Esophagus (tissue), 2 donors: ENCODE measurements around the gene PLVAP. TPM values are rescaled to one million over a fixed set of nuclear protein-coding genes. Genes with fewer than 3 reads are reported as not detected.
"Not testable (repeated sequence)": the region's sequence is repeated elsewhere in the genome, so short reads cannot be mapped to it uniquely, and the experiment has no call there.

Experiments
- H3K27ac ChIP-seq, 2 donors: one replicate each; pipeline ENCODE4 v1.5.1; 2013; ENCODE audit warnings: low read depth in 2 of 2, mild to moderate bottlenecking in 2 of 2, inconsistent platforms in 1 of 2, low read length in 1 of 2, moderate library complexity in 1 of 2
- H3K27me3 ChIP-seq, 2 donors: one replicate each; pipeline ENCODE4 v1.6.1; 2013; ENCODE audit warnings: low read length in 2 of 2, control low read depth in 1 of 2, mild to moderate bottlenecking in 1 of 2; ENCODE audit not compliant: insufficient read depth in 2 of 2, control insufficient read depth in 1 of 2
- H3K36me3 ChIP-seq, 2 donors: one replicate each; pipeline ENCODE4 v1.6.1; 2013; ENCODE audit warnings: low read length in 1 of 2; ENCODE audit not compliant: control insufficient read depth in 2 of 2, insufficient read depth in 2 of 2
- H3K4me1 ChIP-seq, 2 donors: one replicate each; pipeline ENCODE4 v1.6.1; 2013; ENCODE audit warnings: low read length in 1 of 2; ENCODE audit not compliant: control insufficient read depth in 2 of 2, insufficient read depth in 2 of 2
- H3K4me3 ChIP-seq, 2 donors: one replicate each; pipeline ENCODE4 v1.5.1; 2013; ENCODE audit warnings: low read length in 2 of 2, mild to moderate bottlenecking in 2 of 2, low read depth in 1 of 2, moderate library complexity in 1 of 2
- H3K9me3 ChIP-seq, 2 donors: one replicate each; pipeline ENCODE4 v1.6.1; 2013; ENCODE audit warnings: mild to moderate bottlenecking in 2 of 2, low read depth in 1 of 2, low read length in 1 of 2, moderate library complexity in 1 of 2; ENCODE audit not compliant: control insufficient read depth in 2 of 2, insufficient read depth in 1 of 2
- WGBS, 2 donors: extraction: QIAGEN DNeasy Blood & Tissue Kit; methylation state at CpG; one replicate each; pipeline ENCODE4 v1.1.7; 2013; 5-methylcytosine and 5-hydroxymethylcytosine counted together
- polyA plus RNA-seq, 2 donors: library from polyadenylated mRNA; stranded (reverse); fragments of 200-250 nt; gene quantifications; one replicate each; pipeline ENCODE4 v1.2.3, GENCODE V29; 2013
- donor health status: healthy with polysubstance abuse.
- donor health status: Bipolar disorder and iron deficiency.

The PLVAP gene
- polyA plus RNA-seq, 2 donors: 29.5 to 30.7 TPM

DNA sequence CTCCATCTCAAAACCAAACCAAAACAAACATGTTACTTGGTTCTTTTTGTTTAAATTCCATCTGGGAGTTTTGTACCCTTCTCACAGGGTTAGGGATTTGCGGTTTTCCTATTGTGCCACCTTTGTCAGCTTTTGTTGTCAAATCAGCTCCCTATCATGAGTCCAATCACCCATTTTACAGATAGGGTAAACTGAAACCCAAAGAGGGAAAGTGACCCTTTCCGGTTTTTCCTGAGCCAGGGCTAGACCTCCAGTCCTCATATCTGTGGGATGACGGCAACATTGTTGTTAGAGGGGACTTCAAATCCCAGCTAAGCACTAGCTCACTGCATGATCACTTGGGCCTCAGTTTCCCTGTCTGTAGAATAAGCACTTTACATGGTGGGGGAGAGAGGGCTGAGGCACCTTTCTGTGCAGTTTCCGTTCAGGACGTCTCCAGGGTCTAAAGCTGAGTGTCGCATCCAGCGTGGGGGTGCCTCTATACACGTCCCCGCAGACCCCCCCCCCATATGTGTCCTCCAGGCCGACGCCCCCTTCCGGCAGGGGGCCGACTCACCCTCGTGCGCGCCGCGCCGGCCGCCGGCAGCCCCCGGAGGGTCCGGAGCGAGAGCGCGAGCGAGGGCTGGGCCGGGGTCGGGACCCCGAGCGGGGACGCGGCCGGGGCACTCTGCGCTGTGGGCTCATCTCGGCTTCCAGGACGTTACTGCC lies 13.0 kb upstream of the PLVAP start:
- WGBS, 2 donors: 9 to 17% methylated on average over 20 to 37 of the region's 37 CpGs
- Histone ChIP-seq H3K4me1 (peaks cover 3 to 8% of the 10 kb centered on the region in 2 donors), H3K36me3 (no peaks in the 10 kb centered on the region), H3K27ac (no peak overlapping the region), H3K9me3 (no peaks in the 10 kb centered on the region), H3K4me3 (peak overlapping the region; percentile 37 to 40), H3K27me3 (peaks cover 0 to 3% of the 10 kb centered on the region in 2 donors)

DNA sequence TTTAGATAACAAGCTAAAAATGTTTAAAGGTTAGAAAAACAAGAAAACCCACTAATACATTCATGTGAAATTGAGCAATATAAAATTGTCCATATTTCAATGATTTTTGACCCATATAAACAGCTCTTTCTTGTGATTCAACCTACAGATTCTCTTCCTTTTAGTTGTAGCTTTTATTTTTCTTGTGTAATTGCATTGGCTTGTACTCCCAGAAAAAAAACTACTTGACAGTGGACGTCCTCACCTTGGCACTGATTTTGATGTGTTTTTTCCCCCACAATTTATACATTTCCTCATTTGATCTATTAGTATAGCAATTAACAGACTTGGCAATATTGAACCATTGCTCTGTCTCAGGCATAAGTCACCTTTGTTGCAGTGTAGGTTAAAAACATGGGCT lies 12.1 kb upstream of the PLVAP start:
- H3K4me1 ChIP-seq: peaks cover 3 to 5% of the 10 kb centered on the region in 2 donors
- peaks cover 0 to 3% of the 10 kb centered on the region in 2 donors for H3K27me3 ChIP-seq
- no peak overlapping the region for H3K4me3 ChIP-seq
- H3K9me3 ChIP-seq: no peaks in the 10 kb centered on the region
- H3K27ac ChIP-seq: no peak overlapping the region
- H3K36me3 ChIP-seq: no peaks in the 10 kb centered on the region
- WGBS, 2 donors: 43 to 53% methylated on average over 1 of the region's 1 CpG

- no peak overlapping the region for H3K27ac ChIP-seq
- no peaks in the 10 kb centered on the region for H3K36me3 ChIP-seq
- H3K4me1 ChIP-seq: peaks cover 3 to 5% of the 10 kb centered on the region in 2 donors
- H3K4me3 ChIP-seq: no peak overlapping the region
- 33 to 36% methylated on average over 20 of the region's 20 CpGs for WGBS, 2 donors
- no peaks in the 10 kb centered on the region for H3K27me3 ChIP-seq
- no peaks in the 10 kb centered on the region for H3K9me3 ChIP-seq
Measured at GRCh38 chr19:17385878-17386611, 8.9 kb upstream of the PLVAP start.

- Histone ChIP-seq H3K4me3 (no peak overlapping the region), H3K4me1 (no peaks in the 10 kb centered on the region), H3K27ac (no peak overlapping the region), H3K9me3 (no peaks in the 10 kb centered on the region), H3K36me3 (no peaks in the 10 kb centered on the region), H3K27me3 (no peaks in the 10 kb centered on the region)
- WGBS, 2 donors: 96 to 97% methylated on average over 5 of the region's 5 CpGs
Measured at GRCh38 chr19:17380426-17381138, 3.4 kb upstream of the PLVAP start.

GRCh38 chr19:17379221-17379631 lies 2.1 kb upstream of the PLVAP start:
- Histone ChIP-seq H3K36me3 (no peaks in the 10 kb centered on the region), H3K4me1 (no peaks in the 10 kb centered on the region), H3K27ac (no peak overlapping the region), H3K9me3 (no peaks in the 10 kb centered on the region), H3K4me3 (no peak overlapping the region), H3K27me3 (no peaks in the 10 kb centered on the region)
- WGBS, 2 donors: 44 to 46% methylated on average over 14 of the region's 14 CpGs

DNA sequence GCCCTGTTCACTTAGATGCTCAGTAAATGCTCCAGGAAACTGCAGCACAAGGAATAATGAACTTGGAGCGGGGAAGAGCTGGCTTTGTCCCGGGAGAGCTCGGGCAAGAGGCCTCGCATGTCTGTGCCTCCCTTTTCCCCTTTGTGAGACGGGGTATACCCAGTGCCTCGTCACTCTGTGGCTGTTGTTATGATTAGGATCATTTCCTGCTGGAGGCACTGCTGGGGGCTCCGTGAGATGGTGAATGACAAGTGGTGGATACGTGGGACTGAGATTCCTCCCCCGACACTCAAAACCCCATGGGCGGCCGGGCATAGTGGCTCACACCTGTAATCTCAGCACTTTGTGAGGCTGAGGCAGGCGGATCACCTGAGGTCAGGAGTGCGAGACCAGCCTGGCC lies 1.1 kb upstream of the PLVAP start:
- Histone ChIP-seq H3K36me3 (no peaks in the 10 kb centered on the region), H3K4me3 (no peak overlapping the region), H3K9me3 (no peaks in the 10 kb centered on the region), H3K27me3 (no peaks in the 10 kb centered on the region), H3K4me1 (no peaks in the 10 kb centered on the region), H3K27ac (no peak overlapping the region)
- 62 to 71% methylated on average over 13 of the region's 13 CpGs for WGBS, 2 donors

DNA sequence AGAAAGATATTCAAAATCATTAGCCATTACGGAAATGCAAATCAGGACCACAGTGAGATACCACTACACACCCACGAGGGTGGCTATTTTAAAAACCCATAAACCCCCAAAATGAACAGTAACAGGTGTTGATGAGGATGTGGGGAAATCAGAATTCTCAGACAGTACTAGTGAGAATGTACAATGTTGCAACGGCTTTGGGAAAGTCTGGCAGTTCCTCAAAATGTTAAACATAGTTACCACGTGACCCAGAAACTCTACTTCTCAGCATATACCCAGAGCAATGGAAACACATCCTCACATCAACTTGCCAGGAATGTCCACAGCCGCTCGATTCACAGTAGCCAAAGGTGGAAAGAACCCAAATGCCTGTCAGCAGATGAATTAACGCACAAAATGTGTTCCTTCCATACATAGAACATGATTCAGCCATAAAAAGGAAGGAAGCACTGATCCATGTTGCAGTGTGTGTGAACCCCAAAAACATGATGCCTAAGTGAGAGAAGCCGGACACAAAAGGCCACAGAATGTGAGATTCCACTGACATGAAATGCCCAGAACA lies 7.0 kb downstream of the PLVAP start:
- H3K36me3 ChIP-seq: no peaks in the 10 kb centered on the region
- WGBS, 2 donors: 25 to 28% methylated on average over 8 of the region's 8 CpGs
- no peaks in the 10 kb centered on the region for H3K4me1 ChIP-seq
- no peak overlapping the region for H3K27ac ChIP-seq
- no peaks in the 10 kb centered on the region for H3K9me3 ChIP-seq
- H3K4me3 ChIP-seq: no peak overlapping the region
- H3K27me3 ChIP-seq: no peaks in the 10 kb centered on the region

DNA sequence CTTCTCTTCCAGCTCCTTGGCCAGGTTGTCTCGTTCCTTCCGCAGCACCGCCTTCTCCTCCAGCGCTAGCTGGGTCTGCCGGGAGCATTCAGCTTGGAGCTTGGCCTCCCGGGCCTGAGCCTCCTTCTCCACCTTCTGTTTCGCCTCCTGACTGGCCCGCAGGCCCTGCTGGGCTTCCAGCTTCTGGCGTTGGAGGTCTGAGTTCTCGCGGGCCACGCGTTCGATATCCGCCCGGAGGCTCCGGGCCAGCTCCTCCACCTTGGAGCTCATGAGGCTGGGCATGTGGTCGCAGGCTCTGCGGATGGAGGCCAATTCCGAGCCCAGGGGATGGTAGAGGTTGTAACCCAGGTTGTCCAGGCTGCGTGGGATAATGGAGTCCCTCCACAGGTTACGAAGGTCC lies 11.8 kb downstream of the PLVAP start:
- no peaks in the 10 kb centered on the region for H3K4me1 ChIP-seq
- WGBS, 2 donors: 91 to 92% methylated on average over 22 of the region's 22 CpGs
- H3K27ac ChIP-seq: no peak overlapping the region
- no peaks in the 10 kb centered on the region for H3K9me3 ChIP-seq
- H3K36me3 ChIP-seq: no peaks in the 10 kb centered on the region
- H3K27me3 ChIP-seq: no peaks in the 10 kb centered on the region
- no peak overlapping the region for H3K4me3 ChIP-seq

DNA sequence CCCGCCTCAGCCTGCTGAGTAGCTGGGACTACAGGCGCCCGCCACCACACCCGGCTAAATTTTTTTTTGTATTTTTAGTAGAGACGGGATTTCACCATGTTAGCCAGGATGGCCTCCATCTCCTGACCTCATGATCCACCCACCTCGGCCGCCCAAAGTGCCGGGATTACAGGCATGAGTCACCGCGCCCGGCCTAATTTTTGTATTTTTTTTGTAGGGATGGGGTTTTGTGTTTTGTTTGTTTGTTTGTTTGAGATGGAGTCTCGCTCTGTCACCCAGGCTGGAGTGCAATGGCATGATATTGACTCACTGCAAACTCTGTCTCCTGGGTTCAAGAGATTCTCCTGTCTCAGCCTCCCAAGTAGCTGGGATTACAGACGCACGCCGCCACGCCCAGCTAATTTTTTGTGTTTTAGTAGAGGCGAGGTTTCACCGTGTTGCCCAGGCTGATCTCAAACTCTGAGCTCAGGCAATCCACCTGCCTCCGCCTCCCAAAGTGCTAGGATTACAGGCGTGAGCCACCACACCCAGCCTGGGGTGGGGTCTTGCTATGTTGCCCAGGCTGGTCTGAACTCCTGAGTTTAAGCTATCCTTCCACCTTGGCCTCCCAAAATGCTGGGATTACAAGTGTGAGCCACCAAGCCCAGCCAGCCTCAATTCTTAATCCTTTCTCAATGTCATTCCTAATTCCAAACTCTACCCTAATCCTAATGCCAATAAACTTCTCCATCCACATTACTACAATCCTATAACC lies 13.1 kb downstream of the PLVAP start:
- not testable (repeated sequence) for H3K4me1 ChIP-seq, H3K9me3 ChIP-seq, H3K27ac ChIP-seq, H3K4me3 ChIP-seq, H3K36me3 ChIP-seq, H3K27me3 ChIP-seq
- 85 to 86% methylated on average over 20 of the region's 20 CpGs for WGBS, 2 donors
